Testis (tissue), 3 donors: ENCODE data around the gene NEU2. TPM values are rescaled to one million over a fixed set of nuclear protein-coding genes. Genes with fewer than 3 reads are reported as not detected.

Experiments used
- DNase-seq: peaks from one replicate; pipeline ENCODE4 v3.0.0-alpha.2; 2019
- H3K27ac ChIP-seq, 2 donors: fragments of 200-600 bp; sonication (generic); one replicate each; pipeline ENCODE4 v1.5.1; 2019
- H3K27me3 ChIP-seq: fragments of 200-600 bp; sonication (generic); one replicate; pipeline ENCODE4 v1.5.1; 2019
- H3K36me3 ChIP-seq: fragments of 200-600 bp; sonication (generic); one replicate; pipeline ENCODE4 v1.5.1; 2017; ENCODE audit warnings: low read depth; ENCODE audit errors: missing control alignments
- H3K4me1 ChIP-seq: fragments of 200-600 bp; sonication (generic); one replicate; pipeline ENCODE4 v1.5.1; 2019
- H3K4me3 ChIP-seq, 2 donors: fragments of 200-600 bp; sonication (generic); one replicate each; pipeline ENCODE4 v1.5.1; 2017 to 2019
- H3K9me3 ChIP-seq: fragments of 200-600 bp; sonication (generic); one replicate; pipeline ENCODE4 v1.5.1; 2017
- CTCF ChIP-seq, 3 experiments: fragments of 450-650 bp in 2 of 3; fragments of 200-600 bp in 1 of 3; sonication (generic) in 1 of 3; IDR thresholded peaks; one replicate each; pipeline ENCODE4 v1.5.1; 2016 to 2019; ENCODE audit warnings: antibody characterized with exemption in 3 of 3, mild to moderate bottlenecking in 2 of 3, moderate library complexity in 1 of 3
- POLR2A ChIP-seq: fragments of 450-650 bp; IDR thresholded peaks from one replicate; pipeline ENCODE4 v1.6.1; 2017; ENCODE audit warnings: antibody characterized with exemption, mild to moderate bottlenecking, moderate library complexity
- WGBS, 2 donors: methylation state at CpG; one replicate each; pipeline ENCODE4 v1.1.5; 2018; 5-methylcytosine and 5-hydroxymethylcytosine counted together
- intact Hi-C: fragments of 100-400 bp; cut with DNase I; formaldehyde crosslinking; loops from one replicate; pipeline ENCODE4 v1.15.1; 2023; ENCODE audit warnings: low total_unique reads
- polyA plus RNA-seq: library from polyadenylated mRNA; stranded (reverse); fragments of 350-450 nt; fragmentation: Illumina TruSeq; extraction: RNeasy Lipid Tissue Mini Kit (QIAGEN cat#74804); gene quantifications from one replicate; pipeline ENCODE4 v1.2.3, GENCODE V29; 2014; ENCODE audit warnings: low read depth, low replicate concordance; ENCODE audit not compliant: insufficient read depth
- total RNA-seq, 2 donors: library from RNA; depleted of rRNA; stranded (reverse); fragments of >200 nt; gene quantifications; one replicate each; pipeline ENCODE4 v1.2.3, GENCODE V29; 2016

The NEU2 gene
- total and polyA plus RNA-seq, 3 donors from 2014 or later = not detected

- Histone ChIP-seq H3K4me3 (no peak overlapping the region), H3K9me3 (no peaks in the 10 kb centered on the region), H3K36me3 (no peaks in the 10 kb centered on the region), H3K27me3 (no peaks in the 10 kb centered on the region), H3K27ac (no peak overlapping the region), H3K4me1 (no peaks in the 10 kb centered on the region)
- no peak for TF ChIP-seq CTCF (IDR thresholded peaks at IDR 0.05)
- no peak for TF ChIP-seq POLR2A
- intact Hi-C loops = no loop called here
- 88 to 99% methylated on average over 4 to 5 of the region's 5 CpGs for WGBS, 2 donors
- no peak for DNase-seq
Observed at GRCh38 chr2:232998666-232998985, 33.8 kb upstream of the NEU2 start.

GRCh38 chr2:232999354-232999753 lies 33.1 kb upstream of the NEU2 start:
- no peak overlapping the region for H3K4me3 ChIP-seq
- no peaks in the 10 kb centered on the region for H3K36me3 ChIP-seq
- H3K4me1 ChIP-seq = no peaks in the 10 kb centered on the region
- H3K27ac ChIP-seq = no peak overlapping the region
- peak; percentile 12 for DNase-seq
- intact Hi-C loops = no loop called here
- H3K27me3 ChIP-seq = no peaks in the 10 kb centered on the region
- WGBS, 2 donors = 92 to 94% methylated on average over 7 of the region's 7 CpGs
- TF ChIP-seq POLR2A (no peak), CTCF (IDR thresholded peaks at IDR 0.05) (no peak)
- no peaks in the 10 kb centered on the region for H3K9me3 ChIP-seq

GRCh38 chr2:233000886-233001750 lies 31.4 kb upstream of the NEU2 start:
- H3K36me3 ChIP-seq = no peaks in the 10 kb centered on the region
- no peak overlapping the region for H3K4me3 ChIP-seq
- H3K4me1 ChIP-seq = no peaks in the 10 kb centered on the region
- intact Hi-C loops = no loop called here
- TF ChIP-seq POLR2A (no peak), CTCF (IDR thresholded peaks at IDR 0.05) (no peak)
- no peaks in the 10 kb centered on the region for H3K9me3 ChIP-seq
- DNase-seq = peak; percentile 13
- H3K27ac ChIP-seq = no peak overlapping the region
- WGBS, 2 donors = 82 to 83% methylated on average over 18 to 20 of the region's 20 CpGs
- no peaks in the 10 kb centered on the region for H3K27me3 ChIP-seq

GRCh38 chr2:233002829-233003657 lies 29.4 kb upstream of the NEU2 start:
- peak; percentile 4 for DNase-seq
- Histone ChIP-seq H3K4me1 (peaks cover 8% of the 10 kb centered on the region), H3K27ac (no peak overlapping the region), H3K4me3 (no peak overlapping the region), H3K27me3 (no peaks in the 10 kb centered on the region), H3K36me3 (no peaks in the 10 kb centered on the region), H3K9me3 (no peaks in the 10 kb centered on the region)
- TF ChIP-seq CTCF (IDR thresholded peaks at IDR 0.05) (no peak), POLR2A (no peak)
- 90 to 94% methylated on average over 18 of the region's 19 CpGs for WGBS, 2 donors
- intact Hi-C loops = no loop called here
